Tibial nerve (tissue), 4 donors: ENCODE results near the gene AHCYL1. TPM values are rescaled to one million over a fixed set of nuclear protein-coding genes. Genes with fewer than 3 reads are reported as not detected.
"Not testable (repeated sequence)": the region's sequence is repeated elsewhere in the genome, so short reads cannot be mapped to it uniquely, and the experiment has no call there.

Experiments used
- DNase-seq, 2 donors: peaks; one replicate each; pipeline ENCODE4 v3.0.0-alpha.2; 2019; ENCODE audit warnings: low spot score in 2 of 2
- H3K27ac ChIP-seq, 4 donors: fragments of 200-600 bp; sonication (generic) in 3 of 4; one replicate each; pipeline ENCODE4 v1.5.1; 2017 to 2019; ENCODE audit warnings: mild to moderate bottlenecking in 1 of 4
- H3K27me3 ChIP-seq, 2 donors: fragments of 200-600 bp; sonication (generic) in 1 of 2; one replicate each; pipeline versions ENCODE4 v1.5.1 to v1.6.0; 2017 to 2019
- H3K36me3 ChIP-seq, 3 donors: fragments of 200-600 bp; sonication (generic); one replicate each; pipeline ENCODE4 v1.5.1; 2018 to 2019
- H3K4me1 ChIP-seq, 4 donors: fragments of 200-600 bp; sonication (generic) in 3 of 4; one replicate each; pipeline ENCODE4 v1.5.1; 2017 to 2019
- H3K4me3 ChIP-seq, 4 donors: fragments of 200-600 bp; sonication (generic) in 3 of 4; one replicate each; pipeline ENCODE4 v1.5.1; 2017 to 2019; ENCODE audit warnings: mild to moderate bottlenecking in 1 of 4, moderate library complexity in 1 of 4
- H3K9me3 ChIP-seq, 4 donors: fragments of 200-600 bp; sonication (generic) in 3 of 4; one replicate each; pipeline ENCODE4 v1.5.1; 2017 to 2019
- CTCF ChIP-seq, 5 experiments: fragments of 200-600 bp in 3 of 5; fragments of 450-650 bp in 2 of 5; sonication (generic) in 3 of 5; IDR thresholded peaks; one replicate each; pipeline ENCODE4 v1.5.1; 2016 to 2019; ENCODE audit warnings: antibody characterized with exemption in 5 of 5, mild to moderate bottlenecking in 3 of 5, moderate library complexity in 2 of 5
- EP300 ChIP-seq, 2 donors: sonication (generic); formaldehyde crosslinking; IDR thresholded peaks; one replicate each; pipeline ENCODE4 v1.6.1; 2017; ENCODE audit warnings: antibody characterized with exemption in 2 of 2, mild to moderate bottlenecking in 1 of 2
- POLR2A ChIP-seq, 2 donors: fragments of 450-650 bp; IDR thresholded peaks; one replicate each; pipeline ENCODE4 v1.6.1; 2017; ENCODE audit warnings: antibody characterized with exemption in 2 of 2, mild to moderate bottlenecking in 2 of 2, moderate library complexity in 2 of 2
- WGBS, 2 donors: methylation state at CpG; one replicate each; pipeline ENCODE4 v1.1.5; 2018; 5-methylcytosine and 5-hydroxymethylcytosine counted together
- total RNA-seq, 4 donors: library from RNA; depleted of rRNA; stranded (reverse); fragments of >200 nt; gene quantifications; one replicate each; pipeline ENCODE4 v1.1.0, GENCODE V29; 2016

Gene AHCYL1
- total RNA-seq, 4 donors from 2014 or later = 45.4 to 76.3 (median 55.6) TPM

- 91 to 98% methylated on average over 2 of the region's 2 CpGs for WGBS, 2 donors
- Histone ChIP-seq H3K9me3 (no peaks in the 10 kb centered on the region), H3K36me3 (no peaks in the 10 kb centered on the region), H3K4me3 (no peak overlapping the region), H3K27ac (no peak overlapping the region), H3K4me1 (peaks cover 0 to 5% (median 0%) of the 10 kb centered on the region in 4 donors), H3K27me3 (no peaks in the 10 kb centered on the region)
- TF ChIP-seq POLR2A (IDR thresholded peaks at IDR 0.05) (no peak), CTCF (IDR thresholded peaks at IDR 0.05) (no peak), EP300 (IDR thresholded peaks at IDR 0.05) (no peak)
- DNase-seq = no peak
Measured at GRCh38 chr1:109950509-109950908, 34.1 kb upstream of the AHCYL1 start.

GRCh38 chr1:109951501-109951900, 33.1 kb upstream of the AHCYL1 start:
- H3K27ac ChIP-seq, DNase-seq: not testable (repeated sequence)
- 94 to 95% methylated on average over 5 of the region's 5 CpGs for WGBS, 2 donors

GRCh38 chr1:109954041-109954512, 30.5 kb upstream of the AHCYL1 start:
- DNase-seq = no peak
- Histone ChIP-seq H3K36me3 (no peaks in the 10 kb centered on the region), H3K4me1 (no peaks in the 10 kb centered on the region), H3K4me3 (no peak overlapping the region), H3K27me3 (no peaks in the 10 kb centered on the region), H3K9me3 (no peaks in the 10 kb centered on the region), H3K27ac (no peak overlapping the region)
- WGBS, 2 donors = 30 to 41% methylated on average over 1 of the region's 1 CpG
- TF ChIP-seq CTCF (IDR thresholded peaks at IDR 0.05) (no peak), POLR2A (IDR thresholded peaks at IDR 0.05) (no peak), EP300 (IDR thresholded peaks at IDR 0.05) (no peak)

More at GRCh38 chr1:109951501-109951900, 33.1 kb upstream of the AHCYL1 start:
- H3K4me3 ChIP-seq, H3K27me3 ChIP-seq, H3K36me3 ChIP-seq, H3K9me3 ChIP-seq, H3K4me1 ChIP-seq: not testable (repeated sequence)

- TF ChIP-seq POLR2A (IDR thresholded peaks at IDR 0.05) (no peak), EP300 (IDR thresholded peaks at IDR 0.05) (no peak), CTCF (IDR thresholded peaks at IDR 0.05) (no peak)
- Histone ChIP-seq H3K4me3 (no peak overlapping the region), H3K27ac (peak overlapping the region in 2 of 4 donors; percentile 25 to 47), H3K36me3 (no peaks in the 10 kb centered on the region), H3K27me3 (no peaks in the 10 kb centered on the region), H3K9me3 (no peaks in the 10 kb centered on the region), H3K4me1 (peaks cover 0 to 20% (median 0%) of the 10 kb centered on the region in 4 donors)
- DNase-seq = no peak
- WGBS, 2 donors = 25 to 35% methylated on average over 1 of the region's 1 CpG
Measured at GRCh38 chr1:109959632-109959973, 25.0 kb upstream of the AHCYL1 start.

- H3K27ac ChIP-seq = peak overlapping the region in 1 of 4 donors; percentile 25
- H3K4me3 ChIP-seq = no peak overlapping the region
- DNase-seq = no peak
- no peaks in the 10 kb centered on the region for H3K36me3 ChIP-seq
- TF ChIP-seq POLR2A (IDR thresholded peaks at IDR 0.05) = no peak
- no peak for TF ChIP-seq EP300 (IDR thresholded peaks at IDR 0.05)
- TF ChIP-seq CTCF (IDR thresholded peaks at IDR 0.05) = no peak
- no peaks in the 10 kb centered on the region for H3K27me3 ChIP-seq
- H3K4me1 ChIP-seq = peaks cover 0 to 20% (median 0%) of the 10 kb centered on the region in 4 donors
- no peaks in the 10 kb centered on the region for H3K9me3 ChIP-seq
- WGBS, 2 donors = 45 to 58% methylated on average over 7 of the region's 7 CpGs
Measured at GRCh38 chr1:109959974-109960744, 24.4 kb upstream of the AHCYL1 start.
